GM12878 (cell line): ENCODE measurements around the gene TXNDC16.

ENCODE experiments used
- JUND ChIP-seq: IDR thresholded peaks from 2 replicates; pipeline ENCODE4 v1.6.1; 2012; ENCODE audit warnings: low read depth, mild to moderate bottlenecking, low read length, improper control_type of control experiment, moderate library complexity
- PKNOX1 ChIP-seq: fragments of 450-650 bp; IDR thresholded peaks from 2 replicates; pipeline ENCODE4 v1.6.1; 2016; ENCODE audit warnings: mild to moderate bottlenecking
- POLR2AphosphoS5 ChIP-seq: IDR thresholded peaks from 2 replicates; pipeline ENCODE4 v1.6.1; 2011; ENCODE audit warnings: mild to moderate bottlenecking, low read length, inconsistent platforms
- REST ChIP-seq: IDR thresholded peaks from 2 replicates; pipeline ENCODE4 v1.6.1; 2012; ENCODE audit warnings: mild to moderate bottlenecking, low read depth, low read length
- TF ChIP-seq, protein P1 (sequence below): fragments of 450-650 bp; IDR thresholded peaks from 2 replicates; pipeline ENCODE4 v1.6.1; 2018; ENCODE audit warnings: borderline replicate concordance, mild to moderate bottlenecking; ENCODE audit not compliant: partially characterized antibody
- TF ChIP-seq, protein P2 (sequence below): fragments of 450-650 bp; IDR thresholded peaks from 2 replicates; pipeline ENCODE4 v1.6.1; 2017; ENCODE audit warnings: low read depth, mild to moderate bottlenecking, moderate library complexity
- TF ChIP-seq, protein P3 (sequence below): IDR thresholded peaks from 2 replicates; pipeline ENCODE4 v1.6.1; 2011; ENCODE audit warnings: low read depth, low read length, improper control_type of control experiment, borderline replicate concordance

DNA sequence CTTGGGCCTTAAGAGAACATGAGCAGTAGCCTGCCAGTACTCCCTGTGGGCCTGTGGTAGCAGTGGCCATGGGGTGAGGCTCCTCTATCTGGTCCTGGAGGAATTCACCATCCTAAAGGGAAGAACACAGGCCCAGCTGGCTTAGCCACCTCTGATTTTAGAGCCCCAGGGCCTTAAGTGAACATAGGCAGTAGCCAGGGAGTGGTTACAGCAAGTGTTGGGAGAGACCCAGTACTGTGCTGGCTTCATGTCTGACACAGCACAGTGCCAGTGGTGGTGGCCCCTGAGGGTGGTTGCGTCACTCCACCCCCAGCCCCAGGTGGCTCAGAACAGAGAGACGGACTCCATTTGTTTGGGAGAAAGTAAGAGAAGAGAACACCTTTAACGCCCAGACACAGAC lies 105.1 kb downstream of the TXNDC16 start:
- TF ChIP-seq, protein P1, sequence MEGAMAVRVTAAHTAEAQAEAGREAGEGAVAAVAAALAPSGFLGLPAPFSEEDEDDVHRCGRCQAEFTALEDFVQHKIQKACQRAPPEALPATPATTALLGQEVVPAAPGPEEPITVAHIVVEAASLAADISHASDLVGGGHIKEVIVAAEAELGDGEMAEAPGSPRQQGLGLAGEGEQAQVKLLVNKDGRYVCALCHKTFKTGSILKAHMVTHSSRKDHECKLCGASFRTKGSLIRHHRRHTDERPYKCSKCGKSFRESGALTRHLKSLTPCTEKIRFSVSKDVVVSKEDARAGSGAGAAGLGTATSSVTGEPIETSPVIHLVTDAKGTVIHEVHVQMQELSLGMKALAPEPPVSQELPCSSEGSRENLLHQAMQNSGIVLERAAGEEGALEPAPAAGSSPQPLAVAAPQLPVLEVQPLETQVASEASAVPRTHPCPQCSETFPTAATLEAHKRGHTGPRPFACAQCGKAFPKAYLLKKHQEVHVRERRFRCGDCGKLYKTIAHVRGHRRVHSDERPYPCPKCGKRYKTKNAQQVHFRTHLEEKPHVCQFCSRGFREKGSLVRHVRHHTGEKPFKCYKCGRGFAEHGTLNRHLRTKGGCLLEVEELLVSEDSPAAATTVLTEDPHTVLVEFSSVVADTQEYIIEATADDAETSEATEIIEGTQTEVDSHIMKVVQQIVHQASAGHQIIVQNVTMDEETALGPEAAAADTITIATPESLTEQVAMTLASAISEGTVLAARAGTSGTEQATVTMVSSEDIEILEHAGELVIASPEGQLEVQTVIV = no peak
- TF ChIP-seq, protein P2, sequence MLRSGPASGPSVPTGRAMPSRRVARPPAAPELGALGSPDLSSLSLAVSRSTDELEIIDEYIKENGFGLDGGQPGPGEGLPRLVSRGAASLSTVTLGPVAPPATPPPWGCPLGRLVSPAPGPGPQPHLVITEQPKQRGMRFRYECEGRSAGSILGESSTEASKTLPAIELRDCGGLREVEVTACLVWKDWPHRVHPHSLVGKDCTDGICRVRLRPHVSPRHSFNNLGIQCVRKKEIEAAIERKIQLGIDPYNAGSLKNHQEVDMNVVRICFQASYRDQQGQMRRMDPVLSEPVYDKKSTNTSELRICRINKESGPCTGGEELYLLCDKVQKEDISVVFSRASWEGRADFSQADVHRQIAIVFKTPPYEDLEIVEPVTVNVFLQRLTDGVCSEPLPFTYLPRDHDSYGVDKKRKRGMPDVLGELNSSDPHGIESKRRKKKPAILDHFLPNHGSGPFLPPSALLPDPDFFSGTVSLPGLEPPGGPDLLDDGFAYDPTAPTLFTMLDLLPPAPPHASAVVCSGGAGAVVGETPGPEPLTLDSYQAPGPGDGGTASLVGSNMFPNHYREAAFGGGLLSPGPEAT = no peak
- no peak for TF ChIP-seq PKNOX1
- no peak for TF ChIP-seq JUND
- TF ChIP-seq REST = no peak
- TF ChIP-seq, protein P3, sequence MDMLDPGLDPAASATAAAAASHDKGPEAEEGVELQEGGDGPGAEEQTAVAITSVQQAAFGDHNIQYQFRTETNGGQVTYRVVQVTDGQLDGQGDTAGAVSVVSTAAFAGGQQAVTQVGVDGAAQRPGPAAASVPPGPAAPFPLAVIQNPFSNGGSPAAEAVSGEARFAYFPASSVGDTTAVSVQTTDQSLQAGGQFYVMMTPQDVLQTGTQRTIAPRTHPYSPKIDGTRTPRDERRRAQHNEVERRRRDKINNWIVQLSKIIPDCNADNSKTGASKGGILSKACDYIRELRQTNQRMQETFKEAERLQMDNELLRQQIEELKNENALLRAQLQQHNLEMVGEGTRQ = no peak
- no peak for TF ChIP-seq POLR2AphosphoS5
